ENCODE data around the gene MAD1L1. TPM values are rescaled to one million over a fixed set of nuclear protein-coding genes. Genes with fewer than 3 reads are reported as not detected.

The MAD1L1 gene
- total and polyA plus RNA-seq, 2 donors (not counting 3 experiments of a cell fraction or from before 2014, with no cell fraction given): 34.1 to 42.3 TPM

- ChIA-PET POLR2A (no interaction called here), CTCF (no interaction called here)
- no peaks in the 10 kb centered on the region for H3K27me3 ChIP-seq (ENCODE audit: control insufficient read depth in 2 of 2, insufficient read depth in 2 of 2, low read length in 2 of 2)
- FAIRE-seq (no peak), DNase-seq (ENCODE audit: low read depth, low spot score) (no peak)
- no peak overlapping the region for H2AFZ ChIP-seq (ENCODE audit: low read depth, low read length)
- dilution Hi-C loops (cut with MboI; ENCODE audit: extremely low pct_ligation_motif_present, low sequenced_read_pairs) (no loop called here), intact Hi-C loops (cut with micrococcal nuclease) (no loop called here)
- H3K36me3 ChIP-seq (ENCODE audit: control insufficient read depth in 2 of 2, extremely low read depth in 1 of 2, insufficient read depth in 2 of 2, low read length in 2 of 2): peaks cover 0 to 12% of the 10 kb centered on the region in 2 experiments
- H3K79me2 ChIP-seq (ENCODE audit: control insufficient read depth, insufficient read depth, low read length): no peaks in the 10 kb centered on the region
- no peak for TF ChIP-seq FOS (IDR thresholded peaks at IDR 0.05; ENCODE audit: borderline replicate concordance, insufficient read depth, low read length)
- TF ChIP-seq, protein P1, sequence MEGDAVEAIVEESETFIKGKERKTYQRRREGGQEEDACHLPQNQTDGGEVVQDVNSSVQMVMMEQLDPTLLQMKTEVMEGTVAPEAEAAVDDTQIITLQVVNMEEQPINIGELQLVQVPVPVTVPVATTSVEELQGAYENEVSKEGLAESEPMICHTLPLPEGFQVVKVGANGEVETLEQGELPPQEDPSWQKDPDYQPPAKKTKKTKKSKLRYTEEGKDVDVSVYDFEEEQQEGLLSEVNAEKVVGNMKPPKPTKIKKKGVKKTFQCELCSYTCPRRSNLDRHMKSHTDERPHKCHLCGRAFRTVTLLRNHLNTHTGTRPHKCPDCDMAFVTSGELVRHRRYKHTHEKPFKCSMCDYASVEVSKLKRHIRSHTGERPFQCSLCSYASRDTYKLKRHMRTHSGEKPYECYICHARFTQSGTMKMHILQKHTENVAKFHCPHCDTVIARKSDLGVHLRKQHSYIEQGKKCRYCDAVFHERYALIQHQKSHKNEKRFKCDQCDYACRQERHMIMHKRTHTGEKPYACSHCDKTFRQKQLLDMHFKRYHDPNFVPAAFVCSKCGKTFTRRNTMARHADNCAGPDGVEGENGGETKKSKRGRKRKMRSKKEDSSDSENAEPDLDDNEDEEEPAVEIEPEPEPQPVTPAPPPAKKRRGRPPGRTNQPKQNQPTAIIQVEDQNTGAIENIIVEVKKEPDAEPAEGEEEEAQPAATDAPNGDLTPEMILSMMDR (IDR thresholded peaks at IDR 0.05; ENCODE audit: extremely low read depth in 1 of 2, insufficient read depth in 1 of 2, low read depth in 1 of 2, low read length in 2 of 2): no peak
- TF ChIP-seq POLR2A (IDR thresholded peaks at IDR 0.05; ENCODE audit: low read depth, low read length): no peak
- no peak for TF ChIP-seq MAX (IDR thresholded peaks at IDR 0.05; ENCODE audit: insufficient read depth, insufficient read length)
- TF ChIP-seq JUN (IDR thresholded peaks at IDR 0.05; ENCODE audit: borderline replicate concordance, insufficient read depth, insufficient read length, low read depth): no peak
- no peak for TF ChIP-seq POLR2AphosphoS5 (IDR thresholded peaks at IDR 0.05; ENCODE audit: insufficient read depth, low read depth, low read length)
- no peak for TF ChIP-seq MYC (IDR thresholded peaks at IDR 0.05; ENCODE audit: low read depth, low read length)
- TF ChIP-seq GATA2 (IDR thresholded peaks at IDR 0.05; ENCODE audit: insufficient read depth, insufficient read length, low read depth, low read length): no peak
- TF ChIP-seq EZH2 (IDR thresholded peaks at IDR 0.05; ENCODE audit: borderline replicate concordance, low read depth, low read length, severe bottlenecking): no peak
- no peak overlapping the region for H3K4me3 ChIP-seq (replicated peaks in 1 of 3; ENCODE audit: insufficient read depth in 1 of 3, low read depth in 1 of 3, low read length in 3 of 3)
- no TSS peak for BruUV-seq (replicated peaks)
- no peak overlapping the region for H3K4me2 ChIP-seq (ENCODE audit: insufficient read depth, low read length)
- H3K27ac ChIP-seq (ENCODE audit: insufficient read depth, low read depth, low read length): no peak overlapping the region
- H3K9me1 ChIP-seq (replicated peaks; ENCODE audit: control insufficient read depth, extremely low read depth, insufficient read depth, low read length): no peaks in the 10 kb centered on the region
- no peaks in the 10 kb centered on the region for H4K20me1 ChIP-seq (replicated peaks; ENCODE audit: control insufficient read depth, extremely low read depth, insufficient read depth, low read length)
- H3K9me3 ChIP-seq (replicated peaks; ENCODE audit: control insufficient read depth, insufficient read depth, low read length): no peaks in the 10 kb centered on the region
- no peaks in the 10 kb centered on the region for H3K4me1 ChIP-seq (ENCODE audit: control insufficient read depth, extremely low read depth, insufficient read depth, low read length)
- H3K9ac ChIP-seq (replicated peaks; ENCODE audit: extremely low read depth, insufficient read depth, low read length): no peak overlapping the region
These were observed 22.7 kb upstream of the MAD1L1 start for GRCh38 chr7:2255145-2256139.
